ENCODE measurements around the gene HPD. TPM values are rescaled to one million over a fixed set of nuclear protein-coding genes. Genes with fewer than 3 reads are reported as not detected.
"Not testable (repeated sequence)": the region's sequence is repeated elsewhere in the genome, so short reads cannot be mapped to it uniquely, and the experiment has no call there.

HPD gene
- total and polyA plus RNA-seq, 7 donors = 0.27 to 2.8 (median 0.61) TPM; not detected in 1

- DNase-seq = no peak
- H3K4me3 ChIP-seq = no peak overlapping the region
- no peaks in the 10 kb centered on the region for H3K9me3 ChIP-seq
- no peak overlapping the region for H3K27ac ChIP-seq
- intact Hi-C loops (cut with DNase I) = no loop called here
- TF ChIP-seq, protein P1, sequence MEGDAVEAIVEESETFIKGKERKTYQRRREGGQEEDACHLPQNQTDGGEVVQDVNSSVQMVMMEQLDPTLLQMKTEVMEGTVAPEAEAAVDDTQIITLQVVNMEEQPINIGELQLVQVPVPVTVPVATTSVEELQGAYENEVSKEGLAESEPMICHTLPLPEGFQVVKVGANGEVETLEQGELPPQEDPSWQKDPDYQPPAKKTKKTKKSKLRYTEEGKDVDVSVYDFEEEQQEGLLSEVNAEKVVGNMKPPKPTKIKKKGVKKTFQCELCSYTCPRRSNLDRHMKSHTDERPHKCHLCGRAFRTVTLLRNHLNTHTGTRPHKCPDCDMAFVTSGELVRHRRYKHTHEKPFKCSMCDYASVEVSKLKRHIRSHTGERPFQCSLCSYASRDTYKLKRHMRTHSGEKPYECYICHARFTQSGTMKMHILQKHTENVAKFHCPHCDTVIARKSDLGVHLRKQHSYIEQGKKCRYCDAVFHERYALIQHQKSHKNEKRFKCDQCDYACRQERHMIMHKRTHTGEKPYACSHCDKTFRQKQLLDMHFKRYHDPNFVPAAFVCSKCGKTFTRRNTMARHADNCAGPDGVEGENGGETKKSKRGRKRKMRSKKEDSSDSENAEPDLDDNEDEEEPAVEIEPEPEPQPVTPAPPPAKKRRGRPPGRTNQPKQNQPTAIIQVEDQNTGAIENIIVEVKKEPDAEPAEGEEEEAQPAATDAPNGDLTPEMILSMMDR (IDR thresholded peaks at IDR 0.05) = no peak
- no peak for TF ChIP-seq POLR2A (IDR thresholded peaks at IDR 0.05)
- no peak for TF ChIP-seq EP300 (IDR thresholded peaks at IDR 0.05)
- no peak for TF ChIP-seq POLR2AphosphoS5 (IDR thresholded peaks at IDR 0.05)
- no peaks in the 10 kb centered on the region for H3K36me3 ChIP-seq
- WGBS, 2 donors = 91 to 94% methylated on average over 6 of the region's 6 CpGs
- H3K27me3 ChIP-seq = no peaks in the 10 kb centered on the region
- peaks cover 0 to 19% (median 16%) of the 10 kb centered on the region in 4 donors for H3K4me1 ChIP-seq
Measured at GRCh38 chr12:121875582-121875981, 16.9 kb upstream of the HPD start.

DNA sequence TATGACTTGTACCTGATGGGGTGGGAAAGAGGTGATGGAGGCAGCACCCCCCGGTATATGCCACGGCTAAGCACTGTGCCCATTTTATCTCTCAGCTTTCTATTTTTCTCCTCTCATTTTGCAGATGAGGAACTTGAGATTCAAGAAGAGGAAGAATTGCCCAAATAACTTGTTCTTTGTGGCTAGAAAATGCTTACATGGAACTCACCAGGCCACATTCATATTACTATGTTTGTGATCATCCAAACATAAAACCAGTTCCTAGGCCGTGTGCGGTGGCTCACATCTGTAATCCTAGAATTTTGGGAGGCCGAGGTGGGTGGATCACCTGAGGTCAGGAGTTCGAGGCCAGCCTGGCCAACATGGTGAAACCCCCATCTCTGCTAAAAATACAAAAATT is 15.4 kb upstream of the HPD start:
- intact Hi-C loops (cut with DNase I) = no loop called here
- H3K27ac ChIP-seq = peak overlapping the region in 2 of 4 donors; percentile 77 to 86

DNA sequence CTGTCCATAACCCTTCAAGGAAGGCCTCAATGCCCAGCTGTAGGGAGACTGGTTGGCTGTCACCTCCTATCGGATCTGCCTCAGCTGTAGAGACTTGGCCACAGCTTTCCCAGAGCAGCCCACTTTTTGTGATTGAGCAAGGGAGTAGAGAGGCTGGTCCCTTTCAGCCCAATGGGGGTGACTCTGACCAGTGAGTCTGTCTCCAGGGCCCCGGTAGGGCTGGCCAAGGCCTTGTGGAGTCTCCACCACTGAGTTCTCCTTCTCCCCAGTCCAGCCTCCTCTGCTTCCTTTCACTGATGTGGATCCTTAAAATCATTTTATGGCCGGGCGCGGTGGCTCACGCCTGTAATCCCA is 14.5 kb upstream of the HPD start:
- intact Hi-C loops (cut with DNase I) = no loop called here
- 77 to 85% methylated on average over 6 of the region's 6 CpGs for WGBS, 2 donors
- Histone ChIP-seq H3K9me3 (no peaks in the 10 kb centered on the region), H3K36me3 (no peaks in the 10 kb centered on the region), H3K4me3 (no peak overlapping the region), H3K4me1 (peaks cover 0 to 19% (median 16%) of the 10 kb centered on the region in 4 donors), H3K27me3 (no peaks in the 10 kb centered on the region), H3K27ac (peak overlapping the region; percentile 49 to 86 (median 72))
- TF ChIP-seq EP300 (IDR thresholded peaks at IDR 0.05) (no peak), POLR2A (IDR thresholded peaks at IDR 0.05) (no peak)
- peak; percentile 72 for DNase-seq

More for the DNA sequence above, 15.4 kb upstream of the HPD start:
- TF ChIP-seq EP300 (IDR thresholded peaks at IDR 0.05) (no peak), POLR2A (IDR thresholded peaks at IDR 0.05) (no peak), POLR2AphosphoS5 (IDR thresholded peaks at IDR 0.05) (no peak)
- TF ChIP-seq, protein P1 (IDR thresholded peaks at IDR 0.05) = no peak
- H3K27me3 ChIP-seq = no peaks in the 10 kb centered on the region
- H3K4me1 ChIP-seq = peaks cover 0 to 19% (median 16%) of the 10 kb centered on the region in 4 donors
- WGBS, 2 donors = 81 to 90% methylated on average over 6 of the region's 6 CpGs
- no peak overlapping the region for H3K4me3 ChIP-seq
- H3K36me3 ChIP-seq = no peaks in the 10 kb centered on the region
- no peaks in the 10 kb centered on the region for H3K9me3 ChIP-seq
- no peak for DNase-seq

- 44 to 65% methylated on average over 5 of the region's 5 CpGs for WGBS, 2 donors
- intact Hi-C loops (cut with DNase I) = no loop called here
- H3K27me3 ChIP-seq = no peaks in the 10 kb centered on the region
- DNase-seq = peak; percentile 94
- H3K27ac ChIP-seq = peak overlapping the region; percentile 49 to 86 (median 72)
- peaks cover 0 to 19% (median 16%) of the 10 kb centered on the region in 4 donors for H3K4me1 ChIP-seq
- no peak overlapping the region for H3K4me3 ChIP-seq
- no peaks in the 10 kb centered on the region for H3K36me3 ChIP-seq
- no peaks in the 10 kb centered on the region for H3K9me3 ChIP-seq
- TF ChIP-seq, protein P1 (IDR thresholded peaks at IDR 0.05) = no peak
- peak in 3 of 4 donors; percentile 57 to 66 (median 61) for TF ChIP-seq POLR2AphosphoS5 (IDR thresholded peaks at IDR 0.05)
- TF ChIP-seq EP300 (IDR thresholded peaks at IDR 0.05) = peak in 1 of 4 donors; percentile 14
- no peak for TF ChIP-seq POLR2A (IDR thresholded peaks at IDR 0.05)
Measured at GRCh38 chr12:121872546-121873215, 14.0 kb upstream of the HPD start.

DNA sequence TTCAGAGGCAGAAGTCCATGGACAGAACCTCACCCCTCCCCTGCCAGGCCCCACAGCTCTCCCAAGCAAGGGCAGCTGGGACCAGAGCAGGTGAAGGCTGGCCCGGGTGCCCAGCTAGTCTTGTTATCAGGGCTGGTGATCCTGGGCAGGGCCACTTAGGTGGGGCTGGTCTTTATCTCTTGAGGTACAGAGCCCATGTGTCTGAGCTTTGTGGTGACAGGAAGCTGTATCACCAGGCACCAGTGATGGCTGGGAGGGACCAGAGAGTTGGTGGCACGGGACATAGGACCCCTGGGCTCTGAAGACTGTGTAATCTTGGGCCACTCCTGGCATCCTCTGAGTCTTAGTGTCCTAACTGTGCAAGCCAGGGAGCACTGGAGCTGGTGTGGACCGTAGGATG is 12.8 kb upstream of the HPD start:
- Histone ChIP-seq H3K27ac (peak overlapping the region in 2 of 4 donors; percentile 2 to 86), H3K36me3 (no peaks in the 10 kb centered on the region), H3K4me3 (no peak overlapping the region), H3K27me3 (no peaks in the 10 kb centered on the region), H3K4me1 (peaks cover 0 to 19% (median 16%) of the 10 kb centered on the region in 4 donors), H3K9me3 (no peaks in the 10 kb centered on the region)
- no peak for DNase-seq
- 55 to 70% methylated on average over 3 of the region's 3 CpGs for WGBS, 2 donors
- TF ChIP-seq POLR2A (IDR thresholded peaks at IDR 0.05) (no peak), POLR2AphosphoS5 (IDR thresholded peaks at IDR 0.05) (no peak), EP300 (IDR thresholded peaks at IDR 0.05) (no peak)
- TF ChIP-seq, protein P1 (IDR thresholded peaks at IDR 0.05) = no peak
- intact Hi-C loops (cut with DNase I) = no loop called here

DNA sequence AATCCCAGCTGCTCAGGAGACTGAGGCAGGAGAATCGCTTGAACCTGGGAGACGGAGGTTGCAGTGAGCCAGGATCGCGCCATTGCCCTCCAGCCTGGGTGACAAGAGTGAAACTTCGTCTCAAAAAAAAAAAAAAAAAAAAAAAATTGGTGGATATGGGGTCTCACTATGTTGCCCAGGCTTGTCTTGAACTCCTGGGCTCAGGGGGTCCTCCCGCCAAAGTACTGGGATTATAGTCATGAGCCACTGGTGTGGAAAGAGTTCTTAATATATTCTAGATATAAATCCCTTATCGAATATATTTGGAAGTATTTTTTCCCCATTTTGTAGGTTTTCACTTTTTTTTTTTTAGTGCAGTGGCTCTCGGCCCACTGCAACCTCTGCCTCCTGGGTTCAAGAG is 10.6 kb upstream of the HPD start:
- H3K36me3 ChIP-seq; H3K27ac ChIP-seq; DNase-seq; H3K4me3 ChIP-seq; H3K9me3 ChIP-seq; intact Hi-C loops (cut with DNase I); H3K27me3 ChIP-seq: not testable (repeated sequence)
- H3K4me1 ChIP-seq = peaks cover 0 to 19% (median 16%) of the 10 kb centered on the region in 4 donors
- 92 to 93% methylated on average over 8 of the region's 8 CpGs for WGBS, 2 donors
